GM23338 (cell line): ENCODE measurements around the gene METTL14. TPM values are rescaled to one million over a fixed set of nuclear protein-coding genes. Genes with fewer than 3 reads are reported as not detected.

Experiments
- ATAC-seq: fragments of 200-7000 bp; cut with Tn5 transposase; 3 replicates; pipeline ENCODE4 v1.9.1; 2020
- DNase-seq: peaks from one replicate; pipeline ENCODE4 v3.0.0-alpha.2; 2015; ENCODE audit warnings: low spot score
- H2AFZ ChIP-seq: fragments of 200-600 bp; sonication (generic); 2 replicates; pipeline ENCODE4 v1.8.0; 2016; ENCODE audit warnings: antibody characterized with exemption, mild to moderate bottlenecking, moderate library complexity
- H3F3A ChIP-seq: fragments of 200-600 bp; sonication (generic); replicated peaks from 2 replicates; pipeline ENCODE4 v1.8.0; 2017; ENCODE audit warnings: antibody characterized with exemption, mixed run types, low read depth
- H3K27ac ChIP-seq: fragments of 200-600 bp; sonication (generic); 2 replicates; pipeline ENCODE4 v1.6.1; 2016; ENCODE audit warnings: low read depth
- H3K27me3 ChIP-seq: fragments of 200-600 bp; sonication (generic); 2 replicates; pipeline ENCODE4 v1.8.0; 2016; ENCODE audit warnings: mild to moderate bottlenecking, mixed run types, moderate library complexity; ENCODE audit not compliant: insufficient read depth
- H3K36me3 ChIP-seq: fragments of 200-600 bp; sonication (generic); 2 replicates; pipeline ENCODE4 v1.8.0; 2016; ENCODE audit warnings: mild to moderate bottlenecking; ENCODE audit not compliant: insufficient read depth
- H3K4me1 ChIP-seq: fragments of 200-600 bp; sonication (generic); 2 replicates; pipeline ENCODE4 v1.8.0; 2016; ENCODE audit warnings: mild to moderate bottlenecking, moderate library complexity; ENCODE audit not compliant: insufficient read depth
- H3K4me2 ChIP-seq: fragments of 200-600 bp; sonication (generic); 2 replicates; pipeline ENCODE4 v1.7.1; 2017; ENCODE audit warnings: mixed run types
- H3K4me3 ChIP-seq: fragments of 200-600 bp; sonication (generic); 2 replicates; pipeline ENCODE4 v1.6.1; 2016; ENCODE audit warnings: mixed run types
- H3K79me2 ChIP-seq: fragments of 200-600 bp; sonication (generic); replicated peaks from 2 replicates; pipeline ENCODE4 v1.8.0; 2017; ENCODE audit warnings: mild to moderate bottlenecking; ENCODE audit not compliant: insufficient read depth
- H3K9me2 ChIP-seq: fragments of 200-600 bp; sonication (generic); 2 replicates; pipeline ENCODE4 v1.8.0; 2017; ENCODE audit not compliant: insufficient read depth
- H4K20me1 ChIP-seq: fragments of 200-600 bp; sonication (generic); replicated peaks from 2 replicates; pipeline ENCODE4 v1.8.0; 2017; ENCODE audit warnings: mild to moderate bottlenecking; ENCODE audit not compliant: insufficient read depth
- H3K27ac Mint-ChIP-seq: 2 replicates; pipeline ENCODE4 v1.8.0; 2020; ENCODE audit warnings: inconsistent platforms, mild to moderate bottlenecking, moderate library complexity, mixed read lengths
- H3K27me3 Mint-ChIP-seq: 3 replicates; pipeline ENCODE4 v1.8.0; 2022; ENCODE audit warnings: low read depth, mild to moderate bottlenecking, moderate library complexity, mixed read lengths, inconsistent platforms; ENCODE audit not compliant: insufficient read depth, poor library complexity
- H3K36me3 Mint-ChIP-seq: 3 replicates; pipeline ENCODE4 v1.8.0; 2021; ENCODE audit warnings: low read depth, mild to moderate bottlenecking, inconsistent platforms, moderate library complexity, mixed read lengths
- H3K4me1 Mint-ChIP-seq: 3 replicates; pipeline ENCODE4 v1.8.0; 2020; ENCODE audit warnings: mild to moderate bottlenecking, inconsistent platforms, mixed read lengths
- H3K4me3 Mint-ChIP-seq: 3 replicates; pipeline ENCODE4 v1.8.0; 2021; ENCODE audit warnings: moderate library complexity, mild to moderate bottlenecking, inconsistent platforms, mixed read lengths
- H3K9me3 Mint-ChIP-seq: 3 replicates; pipeline ENCODE4 v1.8.0; 2020; ENCODE audit warnings: moderate library complexity, mild to moderate bottlenecking, inconsistent platforms, mixed read lengths
- CREB1 ChIP-seq: fragments of 250-450 bp; sonication (Bioruptor Pico); IDR thresholded peaks from 2 replicates; pipeline ENCODE4 v1.5.0; 2020; ENCODE audit warnings: low read depth, mild to moderate bottlenecking, moderate library complexity
- CTCF ChIP-seq, 2 experiments: fragments of 200-600 bp in 1 of 2; sonication (generic) in 1 of 2; conservative IDR thresholded peaks; 2 replicates each; pipeline versions ENCODE4 v1.5.1 to v1.6.1; 2016 to 2017; ENCODE audit warnings: antibody characterized with exemption in 2 of 2, low read depth in 2 of 2, mild to moderate bottlenecking in 2 of 2, moderate library complexity in 1 of 2
- EZH2phosphoT487 ChIP-seq: fragments of 200-600 bp; sonication (generic); IDR thresholded peaks from one replicate; pipeline ENCODE4 v1.8.1; 2018; ENCODE audit warnings: antibody characterized with exemption; ENCODE audit not compliant: unreplicated experiment
- REST ChIP-seq: IDR thresholded peaks from one replicate; pipeline ENCODE4 v1.6.1; 2018; ENCODE audit warnings: antibody characterized with exemption; ENCODE audit not compliant: unreplicated experiment
- ZNF331 ChIP-seq: fragments of 250-450 bp; sonication (Bioruptor Pico); IDR thresholded peaks from 2 replicates; pipeline ENCODE4 v1.5.0; 2020; ENCODE audit warnings: low read depth, mild to moderate bottlenecking, moderate library complexity
- ZNF462 ChIP-seq: fragments of 250-450 bp; sonication (Bioruptor Pico); IDR thresholded peaks from 2 replicates; pipeline ENCODE4 v1.5.0; 2020; ENCODE audit warnings: mild to moderate bottlenecking, moderate library complexity
- polyA plus RNA-seq: library from polyadenylated mRNA; unstranded; fragments of >200 nt; fragmentation: Nextera tagmentation; extraction: Ambion mirVana; gene quantifications from 2 replicates; pipeline ENCODE4 v1.2.1, GENCODE V29; 2016
- total RNA-seq: library from RNA; depleted of rRNA; stranded (reverse); fragments of >200 nt; shearing (Covaris generic); gene quantifications from 2 replicates; pipeline ENCODE4 v1.2.3, GENCODE V29; 2014
- TF ChIP-seq, protein P1 (sequence below): IDR thresholded peaks from 2 replicates; pipeline ENCODE4 v1.6.1; 2016; ENCODE audit warnings: antibody characterized with exemption

METTL14 gene
- total and polyA plus RNA-seq, 2 experiments from 2014 or later: 39.3 to 56.8 TPM

DNA sequence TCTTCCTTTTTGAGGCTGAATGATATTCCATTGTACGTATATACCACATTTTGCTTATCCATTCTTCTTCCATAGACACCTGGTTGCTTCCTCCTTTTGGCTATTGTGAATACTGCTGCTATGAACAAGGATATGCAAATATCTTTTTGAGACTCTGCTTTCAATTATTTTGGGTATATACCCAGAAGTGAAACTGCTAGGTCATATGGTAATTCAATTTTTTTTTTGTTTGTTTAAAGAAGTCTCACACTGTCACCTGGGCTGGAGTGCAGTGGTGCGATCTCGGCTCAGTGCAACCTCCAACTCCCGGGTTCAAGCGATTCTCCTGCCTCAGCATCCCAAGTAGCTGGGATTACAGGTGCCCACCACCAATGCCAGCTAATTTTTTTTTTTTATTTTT is 75.3 kb downstream of the METTL14 start:
- H3K27ac ChIP-seq: no peak overlapping the region
- no peaks in the 10 kb centered on the region for H4K20me1 ChIP-seq
- Mint-ChIP-seq H3K36me3 (peaks cover 14% of the 10 kb centered on the region), H3K4me1 (peaks cover 7% of the 10 kb centered on the region; the same call in 2 of the 3 replicates), H3K27ac (no peak overlapping the region), H3K4me3 (no peak overlapping the region), H3K9me3 (no peaks in the 10 kb centered on the region), H3K27me3 (no peaks in the 10 kb centered on the region)
- peaks cover 20% of the 10 kb centered on the region for H3K36me3 ChIP-seq
- no peak overlapping the region for H3K4me2 ChIP-seq
- no peaks in the 10 kb centered on the region for H3F3A ChIP-seq
- H2AFZ ChIP-seq: no peak overlapping the region
- no peaks in the 10 kb centered on the region for H3K79me2 ChIP-seq
- no peak for TF ChIP-seq CTCF (conservative IDR thresholded peaks at IDR 0.05; ENCODE audit: low read depth in 2 of 2)
- no peak for TF ChIP-seq REST
- H3K4me1 ChIP-seq: peaks cover 6% of the 10 kb centered on the region; the same call in 1 of the 2 replicates
- H3K4me3 ChIP-seq: no peak overlapping the region
- H3K9me2 ChIP-seq: no peaks in the 10 kb centered on the region
- H3K27me3 ChIP-seq: no peaks in the 10 kb centered on the region
- DNase-seq (no peak), ATAC-seq (no peak)

- H3K27me3 Mint-ChIP-seq: no peaks in the 10 kb centered on the region
- H3K79me2 ChIP-seq: no peaks in the 10 kb centered on the region
- H3K4me1 ChIP-seq: peaks cover 3% of the 10 kb centered on the region; the same call in 1 of the 2 replicates
- DNase-seq (no peak), ATAC-seq (no peak)
- H3K27ac Mint-ChIP-seq: no peak overlapping the region
- peaks cover 18% of the 10 kb centered on the region for H3K36me3 Mint-ChIP-seq
- H2AFZ ChIP-seq: no peak overlapping the region
- H4K20me1 ChIP-seq: no peaks in the 10 kb centered on the region
- H3K4me1 Mint-ChIP-seq: no peaks in the 10 kb centered on the region
- H3K4me3 Mint-ChIP-seq: no peak overlapping the region
- H3K27ac ChIP-seq: no peak overlapping the region
- H3K27me3 ChIP-seq: no peaks in the 10 kb centered on the region
- no peak overlapping the region for H3K4me3 ChIP-seq
- no peaks in the 10 kb centered on the region for H3K9me3 Mint-ChIP-seq
- H3F3A ChIP-seq: no peaks in the 10 kb centered on the region
- no peak overlapping the region for H3K4me2 ChIP-seq
- no peaks in the 10 kb centered on the region for H3K9me2 ChIP-seq
- H3K36me3 ChIP-seq: peaks cover 27% of the 10 kb centered on the region
- TF ChIP-seq CREB1 (CRISPR knock-in tag) (no peak), ZNF462 (CRISPR knock-in tag) (no peak), ZNF331 (CRISPR knock-in tag) (no peak), EZH2phosphoT487 (no peak)
- TF ChIP-seq, protein P1, sequence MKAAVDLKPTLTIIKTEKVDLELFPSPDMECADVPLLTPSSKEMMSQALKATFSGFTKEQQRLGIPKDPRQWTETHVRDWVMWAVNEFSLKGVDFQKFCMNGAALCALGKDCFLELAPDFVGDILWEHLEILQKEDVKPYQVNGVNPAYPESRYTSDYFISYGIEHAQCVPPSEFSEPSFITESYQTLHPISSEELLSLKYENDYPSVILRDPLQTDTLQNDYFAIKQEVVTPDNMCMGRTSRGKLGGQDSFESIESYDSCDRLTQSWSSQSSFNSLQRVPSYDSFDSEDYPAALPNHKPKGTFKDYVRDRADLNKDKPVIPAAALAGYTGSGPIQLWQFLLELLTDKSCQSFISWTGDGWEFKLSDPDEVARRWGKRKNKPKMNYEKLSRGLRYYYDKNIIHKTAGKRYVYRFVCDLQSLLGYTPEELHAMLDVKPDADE: no peak
Measured at GRCh38 chr4:118761397-118762016, 76.3 kb downstream of the METTL14 start.
